ENCODE data around the gene TECPR2.

Gene TECPR2

DNA sequence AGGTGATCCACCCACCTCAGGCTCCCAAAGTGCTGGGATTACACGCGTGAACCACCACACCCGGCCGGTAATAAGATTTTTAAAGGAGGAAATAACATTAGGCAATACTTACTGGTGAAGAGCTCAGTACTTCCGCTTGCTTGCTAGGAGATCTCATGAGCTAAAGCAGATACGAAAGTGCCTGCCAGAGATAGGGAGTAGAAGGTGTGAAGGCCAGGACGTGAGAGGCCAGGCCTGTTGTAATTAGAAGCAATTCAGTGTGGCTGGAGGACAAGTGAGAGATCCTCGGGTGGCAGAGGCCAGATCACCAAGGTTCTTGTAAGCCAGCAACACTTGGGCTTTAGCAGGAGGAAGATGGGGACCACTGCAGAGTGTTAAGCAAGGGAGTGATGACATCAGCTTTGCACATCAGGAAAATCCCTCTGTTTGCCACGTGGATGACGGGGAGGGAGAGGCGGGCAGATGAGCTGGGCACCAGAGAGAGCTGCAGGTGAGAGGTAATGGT lies 7.6 kb downstream of the TECPR2 start:
- in situ Hi-C loops (cut with MboI; ENCODE audit: low sequenced_read_pairs), result no loop called here

DNA sequence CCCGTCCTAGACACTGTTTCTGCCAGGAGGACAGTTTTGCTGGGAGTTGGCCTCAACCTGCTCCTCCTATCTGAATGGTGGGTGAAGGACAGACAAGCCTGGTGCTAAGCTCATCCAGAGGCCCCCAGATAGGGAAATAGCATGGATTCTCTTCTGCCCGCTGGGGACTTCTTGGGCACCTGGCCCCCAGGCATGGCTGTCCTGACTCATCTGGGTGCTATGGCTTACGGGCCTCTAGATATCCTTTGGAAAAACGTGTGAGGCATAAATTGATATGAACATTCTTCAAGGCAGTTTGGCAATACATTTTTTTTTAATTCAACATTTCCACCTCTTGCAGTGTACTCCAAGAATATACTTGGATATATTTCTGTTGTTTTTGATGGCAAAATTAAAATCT lies 8.6 kb downstream of the TECPR2 start:
- in situ Hi-C loops (cut with MboI; ENCODE audit: low sequenced_read_pairs), result no loop called here

DNA sequence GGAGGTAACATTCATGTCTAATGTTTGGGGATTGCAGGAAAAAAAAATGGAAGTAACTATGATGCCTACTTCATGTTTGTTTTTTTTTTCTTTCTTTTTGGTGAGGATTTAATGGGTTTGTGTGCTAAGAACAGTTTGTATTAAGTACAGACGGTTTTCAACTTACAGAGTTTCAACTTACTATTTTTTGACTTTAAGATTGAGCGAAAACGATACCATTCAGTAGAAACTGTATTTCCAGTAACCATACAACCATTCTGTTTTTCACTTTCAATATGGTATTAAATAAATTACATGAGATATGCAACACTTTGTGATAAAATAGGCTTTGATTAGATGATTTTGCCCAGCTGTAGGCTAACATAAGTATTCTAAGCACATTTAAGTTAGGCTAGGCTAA lies 10.4 kb downstream of the TECPR2 start:
- in situ Hi-C loops (cut with MboI; ENCODE audit: low sequenced_read_pairs), result no loop called here

DNA sequence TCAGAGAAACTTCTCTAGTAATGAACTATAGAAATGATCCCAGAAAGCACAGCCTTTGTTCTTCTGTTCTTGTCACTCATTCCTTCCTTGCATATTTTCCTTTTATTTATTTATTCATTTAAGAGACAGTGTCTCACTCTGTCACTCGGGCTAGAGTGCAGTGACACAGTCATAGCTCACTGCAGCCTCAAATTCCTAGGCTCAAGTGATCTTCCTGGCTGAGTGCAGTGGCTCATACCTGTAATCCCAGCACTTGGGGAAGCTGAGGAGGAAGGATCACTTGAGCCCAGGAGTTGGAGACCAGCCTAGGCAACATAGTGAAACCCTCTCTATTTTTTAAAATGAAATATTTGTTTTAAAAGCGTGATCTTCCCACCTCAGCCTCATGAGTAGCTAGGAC lies 11.5 kb downstream of the TECPR2 start:
- in situ Hi-C loops (cut with MboI; ENCODE audit: low sequenced_read_pairs), result no loop called here

DNA sequence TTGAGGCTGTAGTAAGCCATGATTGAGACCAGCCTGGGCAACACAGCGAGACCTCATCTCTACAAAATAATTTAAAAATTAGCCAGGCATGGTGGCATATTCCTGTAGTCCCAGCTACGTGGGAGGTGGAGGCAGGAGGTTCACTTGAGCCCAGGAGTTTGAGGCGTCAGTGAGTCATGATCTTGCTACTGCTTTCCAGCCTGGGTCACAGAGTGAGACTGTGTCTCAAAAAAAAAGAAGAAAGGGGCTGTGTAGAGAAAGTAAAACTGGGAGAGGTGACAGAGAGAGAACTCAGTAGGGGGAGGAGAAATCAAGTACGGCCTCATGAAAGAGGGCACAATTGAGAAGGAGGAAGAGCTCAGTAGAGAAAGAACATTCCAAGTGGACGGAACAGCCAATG lies 12.4 kb downstream of the TECPR2 start:
- in situ Hi-C loops (cut with MboI; ENCODE audit: low sequenced_read_pairs), result no loop called here

DNA sequence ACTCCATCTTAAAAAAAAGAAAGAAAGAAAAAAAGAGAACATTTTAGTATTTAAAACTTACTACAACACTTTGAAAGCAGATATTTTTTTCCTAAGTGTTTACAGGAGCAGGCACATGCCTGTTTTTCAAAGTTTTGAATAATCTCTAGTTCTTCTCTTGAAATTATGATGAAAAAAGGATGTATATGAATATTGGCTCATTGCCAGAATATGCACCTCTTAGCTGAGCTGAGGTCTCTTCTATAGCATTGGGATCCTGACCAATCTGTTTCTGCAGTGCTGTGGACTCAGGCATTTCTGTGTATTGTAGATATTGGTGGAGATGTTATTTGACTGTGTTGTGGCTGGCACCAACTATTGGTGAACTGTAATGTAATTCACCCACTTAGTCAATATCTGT lies 15.0 kb downstream of the TECPR2 start:
- in situ Hi-C loops (cut with MboI; ENCODE audit: low sequenced_read_pairs), result no loop called here

DNA sequence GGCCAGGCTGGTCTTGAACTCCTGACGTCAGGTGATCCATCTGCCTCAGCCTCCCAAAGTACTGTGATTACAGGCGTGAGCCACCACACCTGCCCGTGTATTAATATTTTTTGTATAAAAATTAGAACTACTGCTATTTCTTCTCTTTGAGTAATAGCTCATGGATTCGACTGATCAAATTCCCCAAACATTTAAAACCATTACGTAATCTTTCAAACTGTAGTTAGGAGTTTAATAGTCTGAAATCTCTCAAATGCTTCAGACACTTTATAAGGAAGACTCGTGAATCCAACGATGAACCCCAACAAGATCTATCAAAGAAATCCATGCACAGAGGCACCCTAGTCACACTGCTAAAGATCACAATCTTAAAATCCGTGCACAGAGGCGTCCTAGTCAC lies 16.1 kb downstream of the TECPR2 start:
- in situ Hi-C loops (cut with MboI; ENCODE audit: low sequenced_read_pairs), result no loop called here

DNA sequence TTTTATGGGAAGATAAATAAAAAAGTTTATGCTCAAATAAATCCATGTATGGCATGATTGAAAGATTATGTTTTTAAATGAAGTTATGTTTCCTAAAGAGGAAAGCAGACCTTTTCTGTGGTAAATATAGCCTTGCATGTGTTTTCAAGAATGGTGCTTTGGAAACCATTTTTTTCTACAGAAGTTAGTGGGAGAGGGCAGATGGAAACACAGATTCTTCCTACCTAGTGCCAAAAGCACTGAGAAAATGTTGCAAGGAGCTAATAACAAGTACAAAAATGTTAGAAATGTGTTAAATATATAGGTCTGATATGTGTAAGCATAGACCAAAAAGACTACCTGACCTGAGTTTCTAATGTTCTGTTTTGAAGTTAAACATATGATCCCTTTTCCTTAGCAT lies 24.3 kb downstream of the TECPR2 start:
- in situ Hi-C loops (cut with MboI; ENCODE audit: low sequenced_read_pairs), result no loop called here

DNA sequence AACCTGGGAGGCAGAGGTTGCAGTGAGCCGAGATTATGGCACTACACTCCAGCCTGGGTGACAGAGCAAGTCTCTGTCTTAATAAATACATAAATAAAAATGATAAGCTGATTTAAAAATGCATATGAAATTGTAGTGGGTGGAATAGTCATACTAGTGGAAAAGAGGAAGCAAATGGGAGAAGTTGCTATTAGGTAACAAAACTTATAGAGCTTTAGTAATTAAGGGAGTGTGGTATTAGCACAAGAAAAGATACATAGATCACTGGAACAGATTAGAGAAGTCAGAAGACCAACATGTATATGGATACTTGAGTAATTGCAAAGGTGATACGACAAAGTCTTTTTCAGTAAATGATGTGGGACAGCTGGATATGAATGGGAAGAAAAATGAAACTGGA lies 26.5 kb downstream of the TECPR2 start:
- in situ Hi-C loops (cut with MboI; ENCODE audit: low sequenced_read_pairs), result no loop called here

DNA sequence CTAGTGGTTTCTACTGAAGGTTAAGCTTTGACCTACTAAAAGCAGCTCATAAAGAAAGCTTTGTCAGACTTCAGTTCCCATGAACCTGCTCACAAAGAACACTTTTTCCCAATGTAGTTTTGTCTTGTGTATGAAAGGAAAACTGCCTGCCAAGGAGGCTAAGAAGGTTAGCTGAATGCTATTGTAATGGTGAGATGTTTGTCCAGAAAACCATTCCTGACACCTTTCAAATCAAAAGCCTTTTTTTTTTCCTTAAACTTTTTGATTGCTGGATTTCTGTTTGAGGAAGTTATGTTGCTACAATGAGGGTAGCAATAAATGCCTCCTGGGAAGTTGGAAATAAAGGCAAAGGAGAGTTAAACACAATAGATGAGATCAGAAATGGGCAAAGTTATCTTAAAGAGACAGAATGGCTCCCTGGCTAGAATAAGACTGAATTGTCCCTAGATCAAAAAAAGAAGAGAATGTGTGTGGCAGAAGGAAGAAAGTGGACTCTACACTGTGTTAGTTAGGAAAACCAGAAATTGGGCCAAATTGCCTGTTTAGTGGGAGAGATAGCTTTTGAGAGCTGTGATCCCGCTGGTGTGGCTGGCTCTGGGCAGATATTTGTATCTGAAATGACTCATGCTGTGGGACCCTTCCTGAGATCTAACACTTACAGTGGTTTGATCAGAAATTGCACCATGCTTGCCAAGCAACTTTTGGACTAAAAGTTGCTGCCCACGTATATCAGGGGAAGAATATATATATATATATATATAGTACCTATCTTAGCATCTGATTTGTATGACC lies 27.5 kb downstream of the TECPR2 start:
- in situ Hi-C loops (cut with MboI; ENCODE audit: low sequenced_read_pairs), result no loop called here

DNA sequence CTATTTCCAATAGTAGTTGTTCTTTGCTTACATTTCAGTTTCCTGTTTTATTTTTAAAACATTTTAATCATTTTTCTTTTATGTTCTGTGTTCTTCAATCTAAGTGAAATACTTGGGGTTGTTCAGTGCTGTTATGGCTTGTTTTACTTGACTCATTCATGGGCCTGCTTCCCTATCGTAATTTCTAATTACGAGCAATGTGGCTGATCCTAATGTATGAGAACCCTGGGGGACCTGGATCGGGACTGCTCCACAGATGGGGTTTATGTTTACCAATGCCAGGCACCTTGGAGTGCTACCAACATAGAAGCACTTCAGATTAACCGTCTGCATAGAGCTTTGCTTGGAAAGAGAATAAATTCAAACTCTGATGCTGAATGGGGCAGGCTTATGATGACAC lies 29.8 kb downstream of the TECPR2 start:
- in situ Hi-C loops (cut with MboI; ENCODE audit: low sequenced_read_pairs), result no loop called here

DNA sequence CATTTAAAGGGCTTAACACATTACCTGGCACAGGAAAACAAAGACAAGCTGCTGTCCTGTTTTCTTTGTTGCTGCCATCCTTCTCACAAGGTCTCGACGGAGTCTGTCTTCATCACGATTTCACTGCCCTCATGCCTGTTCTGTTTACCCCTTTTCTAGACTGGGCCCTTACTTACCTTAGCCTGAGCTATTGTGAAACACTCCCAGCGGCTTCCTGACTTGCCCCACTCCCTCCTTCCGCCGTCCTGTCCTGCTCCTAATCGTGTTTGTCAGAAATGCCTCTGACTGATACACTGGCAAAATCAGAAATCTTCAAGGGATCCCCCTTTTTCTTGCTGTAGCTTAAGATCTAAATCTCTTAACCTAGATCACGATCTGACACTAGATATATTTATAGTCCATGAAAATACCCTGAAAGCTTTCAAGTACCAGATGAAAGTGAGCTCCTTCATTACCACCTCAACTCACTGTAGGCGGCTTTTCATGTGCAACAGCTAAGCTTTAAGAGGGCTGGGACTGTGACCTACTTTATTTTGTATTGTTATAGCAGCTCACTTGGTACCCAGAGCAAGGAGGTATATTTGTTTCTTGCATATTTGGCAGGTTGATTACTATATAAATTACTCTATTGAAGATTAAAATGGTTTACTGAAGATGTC lies 32.1 kb downstream of the TECPR2 start:
- in situ Hi-C loops (cut with MboI; ENCODE audit: low sequenced_read_pairs), result no loop called here

DNA sequence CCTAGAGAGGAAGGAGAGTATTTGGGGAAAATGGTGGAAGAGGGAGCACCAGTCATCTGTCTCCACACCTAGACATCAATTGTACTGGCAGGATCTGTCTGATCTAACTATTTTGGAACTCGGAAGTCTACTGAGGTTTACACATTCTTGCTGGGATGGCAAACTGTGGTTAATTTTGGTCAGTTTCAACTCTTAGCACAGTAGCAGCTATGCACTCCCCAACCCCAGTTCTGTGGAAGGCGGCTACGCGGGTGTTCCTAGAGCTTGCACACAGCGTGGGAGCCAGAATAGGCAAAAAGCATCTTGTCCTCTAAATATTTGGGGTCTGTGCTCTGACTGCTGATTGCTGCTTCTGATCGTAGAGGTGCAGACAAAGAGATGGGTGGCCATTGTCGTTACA lies 33.8 kb downstream of the TECPR2 start:
- in situ Hi-C loops (cut with MboI; ENCODE audit: low sequenced_read_pairs), result no loop called here

DNA sequence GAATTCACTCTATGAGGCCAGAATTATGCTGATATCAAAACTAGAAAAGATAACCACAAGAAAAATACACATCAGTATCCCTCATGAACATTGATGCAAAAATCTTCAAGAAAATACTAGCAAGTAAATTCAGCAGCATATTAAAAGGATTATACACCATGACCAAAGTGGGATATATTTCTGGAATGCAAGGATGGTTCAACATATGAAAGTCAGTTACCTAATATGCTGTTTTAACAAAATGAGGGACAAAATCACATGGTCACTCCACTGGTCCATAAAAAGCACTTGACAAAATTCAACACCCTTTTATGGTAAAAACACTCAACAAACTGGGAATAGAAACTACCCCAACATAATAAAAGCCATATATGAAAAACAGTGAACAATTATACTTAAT lies 40.3 kb downstream of the TECPR2 start:
- in situ Hi-C loops (cut with MboI; ENCODE audit: low sequenced_read_pairs), result no loop called here

DNA sequence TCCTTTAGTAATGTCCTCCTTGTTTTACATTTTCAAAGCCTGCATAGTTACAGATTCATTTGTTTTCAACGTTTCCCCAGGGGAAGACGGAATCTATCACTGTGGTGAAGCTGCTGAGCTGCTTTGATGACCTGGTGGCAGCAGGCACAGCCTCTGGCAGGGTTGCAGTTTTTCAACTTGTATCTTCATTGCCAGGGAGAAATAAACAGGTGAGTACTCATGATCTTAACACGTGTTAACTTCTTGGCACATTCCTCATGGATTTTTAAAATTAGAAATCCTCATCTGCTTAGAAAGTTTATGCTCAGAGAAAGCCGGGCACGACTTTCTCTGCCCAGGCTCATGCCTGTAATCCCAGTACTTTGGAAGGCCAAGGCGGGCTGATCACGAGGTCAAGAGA lies 44.5 kb downstream of the TECPR2 start:
- in situ Hi-C loops (cut with MboI; ENCODE audit: low sequenced_read_pairs), result no loop called here

DNA sequence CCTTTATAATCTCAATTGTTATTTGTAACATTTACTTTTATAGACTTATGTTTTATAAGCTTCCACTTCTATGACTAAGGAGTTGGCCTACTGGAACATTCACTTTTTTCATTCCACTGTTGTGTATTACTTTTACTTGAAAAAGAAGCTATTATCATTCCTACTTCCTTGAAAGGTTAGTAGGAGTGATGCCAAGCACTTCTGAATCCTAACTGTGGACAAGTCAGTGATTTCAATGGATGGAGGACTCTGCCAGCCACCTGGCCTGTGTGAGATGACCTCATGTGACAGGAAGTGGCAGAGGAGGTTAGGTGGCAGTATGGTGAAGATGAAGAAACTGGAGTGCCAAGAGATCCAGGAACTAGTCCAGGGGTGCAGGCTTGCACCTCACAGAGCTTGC lies 46.0 kb downstream of the TECPR2 start:
- in situ Hi-C loops (cut with MboI; ENCODE audit: low sequenced_read_pairs), result no loop called here

DNA sequence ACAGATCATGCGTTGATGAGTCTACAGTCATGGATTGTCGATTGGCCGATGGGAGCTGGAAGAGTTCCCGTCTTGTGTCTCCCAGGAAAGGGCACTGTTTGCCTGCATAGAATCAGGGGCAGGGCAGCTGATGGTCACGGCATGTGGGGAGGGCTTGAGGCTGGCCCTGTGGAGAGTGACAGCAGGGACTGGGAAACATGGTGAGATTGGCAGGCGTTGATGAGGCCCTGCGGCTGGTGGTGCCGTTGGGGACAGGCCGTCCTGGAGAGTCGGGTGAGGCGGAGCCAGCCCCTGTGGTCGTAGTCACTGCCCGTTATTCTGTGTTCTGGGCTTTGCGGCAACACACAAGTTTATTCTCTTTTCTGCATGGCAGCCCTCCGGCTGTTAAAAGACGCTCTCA lies 52.9 kb downstream of the TECPR2 start:
- in situ Hi-C loops (cut with MboI; ENCODE audit: low sequenced_read_pairs), result no loop called here

DNA sequence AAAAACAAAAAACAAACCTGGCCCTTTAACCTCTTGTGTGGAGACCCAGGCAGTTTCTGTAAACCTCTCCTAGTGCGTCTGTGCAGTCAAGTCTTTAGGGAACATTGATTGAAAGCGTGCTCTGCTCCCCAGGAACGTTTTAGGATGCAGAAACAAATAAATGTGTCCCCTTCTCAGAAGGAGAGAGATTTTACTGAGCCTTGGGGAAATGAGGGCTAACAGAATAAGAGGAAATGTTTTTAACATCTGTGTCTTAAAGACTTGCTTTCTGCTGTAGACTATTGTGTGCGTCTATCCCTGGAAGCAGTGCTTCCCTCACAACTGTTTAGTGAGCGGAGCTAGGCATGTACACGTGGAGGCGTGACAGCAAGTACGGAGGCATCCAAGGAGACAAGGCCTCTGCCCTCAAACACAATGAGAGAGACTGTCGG lies 54.3 kb downstream of the TECPR2 start:
- in situ Hi-C loops (cut with MboI; ENCODE audit: low sequenced_read_pairs), result no loop called here

DNA sequence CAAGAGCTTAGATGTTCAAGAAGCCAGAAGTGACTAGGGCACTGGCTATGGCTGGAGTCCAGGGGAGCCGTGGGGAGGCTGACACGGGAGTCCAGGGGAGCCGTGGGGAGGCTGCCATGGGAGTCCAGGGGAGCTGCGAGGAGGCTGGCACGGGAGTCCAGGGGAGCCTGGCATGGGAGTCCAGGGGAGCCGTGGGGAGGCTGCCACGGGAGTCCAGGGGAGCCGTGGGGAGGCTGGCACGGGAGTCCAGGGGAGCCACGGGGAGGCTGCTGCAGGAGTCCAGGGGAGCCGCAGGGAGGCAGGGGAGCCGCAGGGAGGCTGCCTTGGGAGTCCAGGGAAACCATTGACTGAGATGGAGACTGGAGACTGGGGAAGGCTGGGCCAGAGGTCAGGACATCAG lies 54.9 kb downstream of the TECPR2 start:
- in situ Hi-C loops (cut with MboI; ENCODE audit: low sequenced_read_pairs), result no loop called here

DNA sequence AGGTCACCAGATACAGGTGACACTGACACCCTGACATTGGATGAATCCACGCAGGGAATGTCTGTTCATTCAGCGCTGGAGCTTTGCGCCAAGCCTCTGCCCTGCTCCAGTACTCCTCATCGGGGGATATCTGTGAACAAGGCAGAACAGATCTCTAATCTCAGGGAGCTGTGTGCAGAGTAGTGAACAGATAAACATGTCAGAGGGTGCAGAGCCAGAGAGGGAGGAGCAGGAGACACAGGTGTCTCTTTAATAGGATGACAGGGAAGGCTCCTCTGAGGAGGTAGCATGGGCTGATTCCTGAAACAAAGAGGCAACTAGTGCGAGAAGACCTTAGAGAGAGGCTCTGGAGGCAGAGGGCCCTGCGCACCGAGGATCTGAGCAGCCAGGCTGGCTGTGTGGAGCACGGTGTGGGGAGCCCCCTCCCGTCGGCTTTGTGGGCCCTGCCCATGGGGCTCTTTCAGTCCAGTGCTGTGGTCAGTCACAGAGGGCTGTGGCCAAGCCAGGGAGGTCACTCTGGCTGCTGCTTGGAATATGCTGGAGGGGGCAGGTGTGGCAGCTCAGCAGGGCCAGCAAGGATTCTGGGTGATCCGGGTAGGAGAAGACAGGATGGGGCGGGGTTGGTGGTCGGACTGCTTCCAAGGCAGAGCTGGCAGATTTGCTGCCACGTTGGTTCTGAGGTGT lies 55.6 kb downstream of the TECPR2 start:
- in situ Hi-C loops (cut with MboI; ENCODE audit: low sequenced_read_pairs), result no loop called here

DNA sequence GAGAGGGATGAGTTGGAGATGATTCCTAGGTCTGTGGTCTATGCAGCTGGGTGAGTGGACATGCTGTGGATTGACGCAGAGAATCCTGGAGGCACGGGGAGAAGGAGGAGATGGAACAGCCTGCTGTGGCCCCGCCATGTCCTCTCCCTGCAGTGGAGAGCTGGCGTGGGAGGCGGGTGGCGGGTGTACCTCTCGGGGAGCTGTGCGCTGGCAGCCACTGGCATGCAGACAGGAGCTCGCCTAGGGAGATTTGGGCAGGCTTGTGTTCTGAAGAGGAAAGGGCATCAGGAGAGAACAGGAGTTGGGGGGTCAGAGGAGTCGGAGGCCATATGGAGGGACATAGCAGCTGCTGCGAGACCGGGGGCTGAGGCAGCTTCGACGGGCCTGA lies 56.1 kb downstream of the TECPR2 start:
- in situ Hi-C loops (cut with MboI; ENCODE audit: low sequenced_read_pairs), result no loop called here

DNA sequence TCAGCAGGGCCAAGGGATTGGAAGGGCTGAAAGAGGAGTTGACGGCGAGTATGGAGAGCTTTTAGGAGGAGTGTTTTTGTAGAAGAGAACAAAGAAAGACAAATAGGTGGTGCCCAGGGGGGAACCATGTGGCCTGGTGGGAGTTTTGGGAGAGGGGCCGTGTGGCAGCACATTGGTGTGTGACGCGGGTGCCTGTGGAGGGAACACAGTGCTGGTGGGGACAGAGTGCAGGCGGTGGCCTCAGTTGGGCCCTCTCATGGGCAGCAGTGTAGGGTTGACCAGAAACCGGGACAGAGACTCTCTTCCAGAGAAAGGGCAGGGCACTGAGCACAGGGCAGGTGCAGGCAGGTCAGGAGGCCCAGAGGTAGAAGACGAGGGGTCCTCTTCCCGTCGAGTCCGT lies 56.5 kb downstream of the TECPR2 start:
- in situ Hi-C loops (cut with MboI; ENCODE audit: low sequenced_read_pairs), result no loop called here

Measured in HL-60/S4 treated with retinoic acid at 250 ng/mL for 4 days and 3 days (cell line).